ENCODE measurements around the gene ANKRD33B. TPM values are rescaled to one million over a fixed set of nuclear protein-coding genes. Genes with fewer than 3 reads are reported as not detected.

Gene ANKRD33B
- total RNA-seq, 1 donor from 2014 or later, result 2.2 TPM

GRCh38 chr5:10669983-10670382 is 106.1 kb downstream of the ANKRD33B start:
- Mint-ChIP-seq H3K4me1 (no peaks in the 10 kb centered on the region), H3K9me3 (no peaks in the 10 kb centered on the region), H3K36me3 (no peaks in the 10 kb centered on the region), H3K27me3 (ENCODE audit: insufficient read depth, low read depth) (peaks cover 6% of the 10 kb centered on the region), H3K27ac (no peak overlapping the region), H3K4me3 (no peak overlapping the region)
- H3K4me3 ChIP-seq, result no peak overlapping the region
- H3K27me3 ChIP-seq, result no peaks in the 10 kb centered on the region
- H3K79me2 ChIP-seq (ENCODE audit: low read depth), result no peaks in the 10 kb centered on the region
- H2AFZ ChIP-seq (replicated peaks), result no peak overlapping the region
- H3K27ac ChIP-seq, result no peak overlapping the region
- DNase-seq (ENCODE audit: low spot score), result no peak
- H3K9me3 ChIP-seq (ENCODE audit: low read depth), result no peaks in the 10 kb centered on the region
- H3K9ac ChIP-seq, result no peak overlapping the region
- no peaks in the 10 kb centered on the region for H4K20me1 ChIP-seq (ENCODE audit: low read depth)
- H3K36me3 ChIP-seq, result no peaks in the 10 kb centered on the region
- no peaks in the 10 kb centered on the region for H3F3A ChIP-seq (ENCODE audit: low read depth)
- H3K4me1 ChIP-seq, result no peaks in the 10 kb centered on the region
- TF ChIP-seq CTCF (IDR thresholded peaks at IDR 0.05), result no peak
- TF ChIP-seq EZH2phosphoT487 (IDR thresholded peaks at IDR 0.05), result no peak
- no peak for TF ChIP-seq EZH2 (IDR thresholded peaks at IDR 0.05)
- no peak overlapping the region for H3K4me2 ChIP-seq

- Histone ChIP-seq H3K9ac (no peak overlapping the region), H3K4me2 (no peak overlapping the region), H3K9me3 (ENCODE audit: low read depth) (no peaks in the 10 kb centered on the region), H3K4me3 (no peak overlapping the region), H3K79me2 (ENCODE audit: low read depth) (no peaks in the 10 kb centered on the region), H2AFZ (replicated peaks) (no peak overlapping the region), H3K27ac (no peak overlapping the region), H3F3A (ENCODE audit: low read depth) (no peaks in the 10 kb centered on the region), H4K20me1 (ENCODE audit: low read depth) (no peaks in the 10 kb centered on the region), H3K4me1 (no peaks in the 10 kb centered on the region), H3K36me3 (no peaks in the 10 kb centered on the region), H3K27me3 (no peaks in the 10 kb centered on the region)
- DNase-seq (ENCODE audit: low spot score), result no peak
- Mint-ChIP-seq H3K4me1 (no peaks in the 10 kb centered on the region), H3K27ac (no peak overlapping the region), H3K27me3 (ENCODE audit: insufficient read depth, low read depth) (peaks cover 6% of the 10 kb centered on the region), H3K4me3 (no peak overlapping the region), H3K36me3 (peaks cover 2% of the 10 kb centered on the region), H3K9me3 (no peaks in the 10 kb centered on the region)
- TF ChIP-seq CTCF (IDR thresholded peaks at IDR 0.05) (no peak), EZH2 (IDR thresholded peaks at IDR 0.05) (no peak), EZH2phosphoT487 (IDR thresholded peaks at IDR 0.05) (no peak)
Measured at GRCh38 chr5:10671041-10672008, 107.5 kb downstream of the ANKRD33B start.

GRCh38 chr5:10672146-10673016 is 108.5 kb downstream of the ANKRD33B start:
- H3K27me3 Mint-ChIP-seq (ENCODE audit: insufficient read depth, low read depth), result peaks cover 3% of the 10 kb centered on the region
- Histone ChIP-seq H3K4me1 (no peaks in the 10 kb centered on the region), H3K9ac (no peak overlapping the region), H4K20me1 (ENCODE audit: low read depth) (no peaks in the 10 kb centered on the region), H3K4me2 (no peak overlapping the region), H3F3A (ENCODE audit: low read depth) (no peaks in the 10 kb centered on the region), H3K79me2 (ENCODE audit: low read depth) (no peaks in the 10 kb centered on the region), H3K27ac (no peak overlapping the region), H3K27me3 (no peaks in the 10 kb centered on the region), H3K36me3 (no peaks in the 10 kb centered on the region), H3K4me3 (no peak overlapping the region), H2AFZ (replicated peaks) (no peak overlapping the region), H3K9me3 (ENCODE audit: low read depth) (no peaks in the 10 kb centered on the region)
- H3K36me3 Mint-ChIP-seq, result peaks cover 12% of the 10 kb centered on the region
- DNase-seq (ENCODE audit: low spot score), result no peak
- TF ChIP-seq CTCF (IDR thresholded peaks at IDR 0.05), result no peak
- TF ChIP-seq EZH2phosphoT487 (IDR thresholded peaks at IDR 0.05), result no peak
- TF ChIP-seq EZH2 (IDR thresholded peaks at IDR 0.05), result no peak
- no peaks in the 10 kb centered on the region for H3K4me1 Mint-ChIP-seq
- no peak overlapping the region for H3K4me3 Mint-ChIP-seq
- no peak overlapping the region for H3K27ac Mint-ChIP-seq
- peaks cover 2% of the 10 kb centered on the region for H3K9me3 Mint-ChIP-seq

Data from neural progenitor cell (in vitro differentiated cells).